ENCODE data around the gene BORCS8. TPM values are rescaled to one million over a fixed set of nuclear protein-coding genes. Genes with fewer than 3 reads are reported as not detected.

BORCS8 gene
- total RNA-seq, 2 experiments from 2014 or later = 20.8 to 22.2 TPM

- DNase-seq = no peak
- no peak overlapping the region for H3K4me3 Mint-ChIP-seq
- H3K9me3 Mint-ChIP-seq = no peaks in the 10 kb centered on the region
- no peak for TF ChIP-seq CTCF (IDR thresholded peaks at IDR 0.05)
- ChIA-PET CTCF (no interaction called here), POLR2A (interaction anchor here (1.7 kb wide), 1 partner anchor 15 kb away, joined by 4 read pairs; the partner anchor contains the start of gene BORCS8)
- intact Hi-C loops (cut with micrococcal nuclease) = no loop called here
- H3K36me3 Mint-ChIP-seq (ENCODE audit: low read depth) = peaks cover 13% of the 10 kb centered on the region
- H3K4me1 Mint-ChIP-seq (ENCODE audit: low read depth) = peaks cover 21% of the 10 kb centered on the region
- peaks cover 10% of the 10 kb centered on the region for H3K27me3 Mint-ChIP-seq
- H3K27ac Mint-ChIP-seq = no peak overlapping the region
- no peak for ATAC-seq
Measured at GRCh38 chr19:19206938-19207337, 15.0 kb upstream of the BORCS8 start.

- H3K4me3 Mint-ChIP-seq = no peak overlapping the region
- POLR2A ChIA-PET = interaction anchor here (1.0 to 1.7 kb wide), 2 partner anchors 14 to 16 kb away, joined by 3 to 4 read pairs; partner anchors contain the start of gene BORCS8
- CTCF ChIA-PET = interaction anchor here (1.4 to 1.6 kb wide), 2 partner anchors 13 to 42 kb away, joined by 3 to 4 read pairs; no protein-coding TSS in a partner anchor
Measured at GRCh38 chr19:19205416-19206410, 13.8 kb upstream of the BORCS8 start.

GRCh38 chr19:19204181-19204580, 12.2 kb upstream of the BORCS8 start:
- no peak for ATAC-seq

More at GRCh38 chr19:19205416-19206410, 13.8 kb upstream of the BORCS8 start:
- TF ChIP-seq CTCF (IDR thresholded peaks at IDR 0.05) = no peak
- no peak for ATAC-seq
- Mint-ChIP-seq H3K9me3 (no peaks in the 10 kb centered on the region), H3K27me3 (peaks cover 3% of the 10 kb centered on the region), H3K4me1 (ENCODE audit: low read depth) (peaks cover 23% of the 10 kb centered on the region), H3K27ac (no peak overlapping the region), H3K36me3 (ENCODE audit: low read depth) (peaks cover 18% of the 10 kb centered on the region)
- no peak for DNase-seq
- intact Hi-C loops (cut with micrococcal nuclease) = no loop called here

GRCh38 chr19:19203012-19203856, 11.3 kb upstream of the BORCS8 start, which contains the start of gene NR2C2AP:
Gene NR2C2AP (minus strand): TSS chr19:19203414. CDS start chr19:19203060, 354 bp downstream.
- POLR2A ChIA-PET = interaction anchor here (0.7 to 3.2 kb wide), 5 partner anchors 10 to 250 kb away, joined by 3 to 40 read pairs (median 3); partner anchors contain the start of genes BORCS8 and RFXANK
- H3K27me3 Mint-ChIP-seq = no peaks in the 10 kb centered on the region
- peak within 1 kb of the TSS; percentile 91 for H3K27ac Mint-ChIP-seq
- TF ChIP-seq CTCF (IDR thresholded peaks at IDR 0.05) = no peak
- ATAC-seq (peak; percentile 92), DNase-seq (peak; percentile 97)
- intact Hi-C loops (cut with micrococcal nuclease) = no loop called here
- peaks cover 23% of the 10 kb centered on the region for H3K4me1 Mint-ChIP-seq (ENCODE audit: low read depth)
- peak within 1 kb of the TSS; percentile 94 for H3K4me3 Mint-ChIP-seq
- peaks cover 30% of the 10 kb centered on the region for H3K36me3 Mint-ChIP-seq (ENCODE audit: low read depth)
- CTCF ChIA-PET = interaction anchor here (1.3 to 1.7 kb wide), 6 partner anchors 10 to 288 kb away, joined by 3 to 8 read pairs (median 6); no protein-coding TSS in a partner anchor
- H3K9me3 Mint-ChIP-seq = no peaks in the 10 kb centered on the region

More at GRCh38 chr19:19204181-19204580, 12.2 kb upstream of the BORCS8 start:
- Mint-ChIP-seq H3K9me3 (no peaks in the 10 kb centered on the region), H3K27me3 (no peaks in the 10 kb centered on the region), H3K36me3 (ENCODE audit: low read depth) (peaks cover 24% of the 10 kb centered on the region), H3K4me1 (ENCODE audit: low read depth) (peaks cover 23% of the 10 kb centered on the region), H3K4me3 (peak overlapping the region; percentile 94), H3K27ac (no peak overlapping the region)
- no peak for DNase-seq
- intact Hi-C loops (cut with micrococcal nuclease) = no loop called here
- TF ChIP-seq CTCF (IDR thresholded peaks at IDR 0.05) = no peak
- POLR2A ChIA-PET = interaction anchor here (1.0 kb wide), 1 partner anchor 14 kb away, joined by 3 read pairs; no protein-coding TSS in a partner anchor
- CTCF ChIA-PET = interaction anchor here (0.9 to 1.7 kb wide), 4 partner anchors 10 to 287 kb away, joined by 3 to 8 read pairs (median 4); no protein-coding TSS in a partner anchor

All from activated CD8-positive, alpha-beta T cell treated with anti-CD3 and anti-CD28 coated beads for 36 hours (primary cell).